Measurements from ENCODE around the gene FOXI1.

DNA sequence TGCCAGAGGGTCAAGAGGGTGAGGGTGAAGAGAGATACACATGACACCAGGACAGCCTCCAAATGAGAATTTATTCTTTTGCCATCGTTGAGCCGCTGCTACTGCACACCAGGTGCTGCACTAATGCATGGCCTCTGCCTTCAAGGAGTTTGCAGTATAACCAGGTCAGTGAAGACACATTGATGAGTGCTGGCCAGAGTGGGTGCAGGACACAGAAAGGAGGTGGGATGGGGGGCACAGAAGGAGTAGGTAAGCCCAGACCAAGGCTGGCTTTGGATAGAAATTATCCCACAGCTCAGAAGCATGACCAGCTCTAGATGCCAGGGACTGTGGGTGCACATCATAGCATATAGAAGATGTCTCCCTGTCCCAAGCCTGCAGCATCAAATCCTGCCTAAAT, 38.0 kb downstream of the FOXI1 start:
- TF ChIP-seq, protein P1, sequence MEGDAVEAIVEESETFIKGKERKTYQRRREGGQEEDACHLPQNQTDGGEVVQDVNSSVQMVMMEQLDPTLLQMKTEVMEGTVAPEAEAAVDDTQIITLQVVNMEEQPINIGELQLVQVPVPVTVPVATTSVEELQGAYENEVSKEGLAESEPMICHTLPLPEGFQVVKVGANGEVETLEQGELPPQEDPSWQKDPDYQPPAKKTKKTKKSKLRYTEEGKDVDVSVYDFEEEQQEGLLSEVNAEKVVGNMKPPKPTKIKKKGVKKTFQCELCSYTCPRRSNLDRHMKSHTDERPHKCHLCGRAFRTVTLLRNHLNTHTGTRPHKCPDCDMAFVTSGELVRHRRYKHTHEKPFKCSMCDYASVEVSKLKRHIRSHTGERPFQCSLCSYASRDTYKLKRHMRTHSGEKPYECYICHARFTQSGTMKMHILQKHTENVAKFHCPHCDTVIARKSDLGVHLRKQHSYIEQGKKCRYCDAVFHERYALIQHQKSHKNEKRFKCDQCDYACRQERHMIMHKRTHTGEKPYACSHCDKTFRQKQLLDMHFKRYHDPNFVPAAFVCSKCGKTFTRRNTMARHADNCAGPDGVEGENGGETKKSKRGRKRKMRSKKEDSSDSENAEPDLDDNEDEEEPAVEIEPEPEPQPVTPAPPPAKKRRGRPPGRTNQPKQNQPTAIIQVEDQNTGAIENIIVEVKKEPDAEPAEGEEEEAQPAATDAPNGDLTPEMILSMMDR (IDR thresholded peaks at IDR 0.05 in 4 of 5, conservative IDR thresholded peaks at IDR 0.05 in 1 of 5): no peak
- no peak for TF ChIP-seq POLR2A (IDR thresholded peaks at IDR 0.05)
